GM20431 (cell line): Measurements from ENCODE around the gene SLC7A1.

Source experiments
- in situ Hi-C: fragments of 300-500 bp; cut with MseI, MboI; formaldehyde crosslinking; loops from one replicate; pipeline ENCODE4 v1.15.0; 2020; ENCODE audit warnings: low sequenced_read_pairs; ENCODE audit not compliant: unreplicated experiment

The SLC7A1 gene

GRCh38 chr13:29479716-29480492 is 115.6 kb downstream of the SLC7A1 start:
- in situ Hi-C loops = no loop called here

- in situ Hi-C loops = no loop called here
Observed at GRCh38 chr13:29476046-29476445, 119.4 kb downstream of the SLC7A1 start.

GRCh38 chr13:29474991-29475390 is 120.5 kb downstream of the SLC7A1 start:
- in situ Hi-C loops = no loop called here

GRCh38 chr13:29473166-29473565 is 122.3 kb downstream of the SLC7A1 start:
- in situ Hi-C loops = no loop called here

GRCh38 chr13:29472332-29472961 is 123.0 kb downstream of the SLC7A1 start:
- in situ Hi-C loops = no loop called here

GRCh38 chr13:29471551-29471950 is 123.9 kb downstream of the SLC7A1 start:
- in situ Hi-C loops = no loop called here

- in situ Hi-C loops = no loop called here
Observed at GRCh38 chr13:29465741-29466293, 129.7 kb downstream of the SLC7A1 start.

- in situ Hi-C loops = no loop called here
Observed at GRCh38 chr13:29464105-29464679, 131.3 kb downstream of the SLC7A1 start.

GRCh38 chr13:29459813-29460355 is 135.6 kb downstream of the SLC7A1 start:
- in situ Hi-C loops = no loop called here
